ENCODE measurements around the gene RANBP1. TPM values are rescaled to one million over a fixed set of nuclear protein-coding genes. Genes with fewer than 3 reads are reported as not detected.

RANBP1 gene
- total and polyA plus RNA-seq, 9 of the 15 experiments (the other 6 are each of a cell fraction or from before 2014, with no cell fraction given): 162 to 2,891 (median 1,289) TPM

- H3K9me1 ChIP-seq (ENCODE audit: control insufficient read depth, insufficient read depth, low read length): peaks cover 4% of the 10 kb centered on the region
- H3K9ac ChIP-seq (ENCODE audit: insufficient read depth in 1 of 2, low read depth in 2 of 2, low read length in 2 of 2): no peak overlapping the region; a peak in 1 of 4 replicates
- H2AFZ ChIP-seq (ENCODE audit: low read depth, low read length): no peak overlapping the region
- POLR2A ChIA-PET: interaction anchor here (0.5 to 8.3 kb wide), 22 partner anchors 8 to 372 kb away, joined by 3 to 212 read pairs (median 4); partner anchors contain the start of genes RANBP1, TANGO2 and TRMT2A
- DNase-seq (ENCODE audit: extremely low read depth in 1 of 4, low spot score in 3 of 4) (no peak), FAIRE-seq (peak; percentile 67), ATAC-seq (peak; percentile 0)
- H3K4me2 ChIP-seq (ENCODE audit: insufficient read depth, low read length): no peak overlapping the region
- H3K4me1 ChIP-seq (replicated peaks in 1 of 2; ENCODE audit: control insufficient read depth in 2 of 2, insufficient read depth in 2 of 2, low read length in 2 of 2): peaks cover 11 to 76% of the 10 kb centered on the region in 2 experiments
- H4K20me1 ChIP-seq (replicated peaks; ENCODE audit: control insufficient read depth, insufficient read depth, low read length): peaks cover 73% of the 10 kb centered on the region
- in situ Hi-C loops (cut with MboI) (loop anchor here (5.0 kb wide), 1 partner anchor 156 kb away; no protein-coding TSS in a partner anchor), intact Hi-C loops (cut with micrococcal nuclease) (no loop called here)
- peaks cover 47% of the 10 kb centered on the region; the same call in 2 of the 3 replicates for H3K36me3 ChIP-seq (ENCODE audit: control insufficient read depth, insufficient read depth, low read length)
- 38% methylated on average over 2 of the region's 2 CpGs for WGBS (ENCODE audit: insufficient coverage, low coverage, missing lambda C conversion rate)
- peaks cover 26% of the 10 kb centered on the region for H3K79me2 ChIP-seq (ENCODE audit: control insufficient read depth, insufficient read depth, low read length)
- no TSS peak for BruUV-seq (replicated peaks)
- no peak overlapping the region for H3K4me3 ChIP-seq
- CTCF ChIA-PET (ENCODE audit: low intra/inter-chr PET ratio): interaction anchor here (0.7 to 5.8 kb wide), 8 partner anchors 8 to 398 kb away, joined by 3 to 80 read pairs (median 4); no protein-coding TSS in a partner anchor
- no peaks in the 10 kb centered on the region for H3K27me3 ChIP-seq (ENCODE audit: control insufficient read depth in 2 of 2, insufficient read depth in 2 of 2, low read length in 2 of 2)
- H3K9me3 ChIP-seq (replicated peaks; ENCODE audit: control insufficient read depth, insufficient read depth, low read depth, low read length): no peaks in the 10 kb centered on the region
- H3K27ac ChIP-seq (ENCODE audit: extremely low read depth, low read depth, low read length): no peak overlapping the region
- peak; percentile 14 for TF ChIP-seq ZBED1 (IDR thresholded peaks at IDR 0.05)
- 0 out of 4 replicates have a peak, but pooled peaks of 1 of the 2 experiments have one; percentile 4 for TF ChIP-seq TBL1XR1 (IDR thresholded peaks at IDR 0.05; ENCODE audit: low read length in 2 of 2)
- TF ChIP-seq MIER1 (IDR thresholded peaks at IDR 0.05; ENCODE audit: low read depth): no peak
- TF ChIP-seq, protein P1, sequence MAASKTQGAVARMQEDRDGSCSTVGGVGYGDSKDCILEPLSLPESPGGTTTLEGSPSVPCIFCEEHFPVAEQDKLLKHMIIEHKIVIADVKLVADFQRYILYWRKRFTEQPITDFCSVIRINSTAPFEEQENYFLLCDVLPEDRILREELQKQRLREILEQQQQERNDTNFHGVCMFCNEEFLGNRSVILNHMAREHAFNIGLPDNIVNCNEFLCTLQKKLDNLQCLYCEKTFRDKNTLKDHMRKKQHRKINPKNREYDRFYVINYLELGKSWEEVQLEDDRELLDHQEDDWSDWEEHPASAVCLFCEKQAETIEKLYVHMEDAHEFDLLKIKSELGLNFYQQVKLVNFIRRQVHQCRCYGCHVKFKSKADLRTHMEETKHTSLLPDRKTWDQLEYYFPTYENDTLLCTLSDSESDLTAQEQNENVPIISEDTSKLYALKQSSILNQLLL (CRISPR knock-in tag; IDR thresholded peaks at IDR 0.05; ENCODE audit: borderline replicate concordance): no peak
- no peak for TF ChIP-seq CEBPZ (IDR thresholded peaks at IDR 0.05; ENCODE audit: borderline replicate concordance, low read depth, low read length)
- peak; percentile 0 for TF ChIP-seq SMAD1 (IDR thresholded peaks at IDR 0.05; ENCODE audit: low read depth, low read length, partially characterized antibody)
- TF ChIP-seq ZNF311 (CRISPR knock-in tag; IDR thresholded peaks at IDR 0.05): no peak
- peak; percentile 13; the same call in 1 of the 2 replicates for TF ChIP-seq CREB1 (IDR thresholded peaks at IDR 0.05)
- no peak for TF ChIP-seq CREB1 (CRISPR knock-in tag; IDR thresholded peaks at IDR 0.05)
- TF ChIP-seq ZNF407 (IDR thresholded peaks at IDR 0.05; ENCODE audit: low read depth): 0 out of 2 replicates have a peak, but pooled peaks have one; percentile 2
Measured at GRCh38 chr22:20128619-20128901, 12.7 kb downstream of the RANBP1 start.

Measured in K562 (cell line).